ENCODE measurements around the gene ABCC1.
A peak's percentile ranks its signal among the peaks of the same experiment; 100 is the strongest.
"Not testable (repeated sequence)": the region's sequence is repeated elsewhere in the genome, so short reads cannot be mapped to it uniquely, and the experiment has no call there.

ABCC1 gene

DNA sequence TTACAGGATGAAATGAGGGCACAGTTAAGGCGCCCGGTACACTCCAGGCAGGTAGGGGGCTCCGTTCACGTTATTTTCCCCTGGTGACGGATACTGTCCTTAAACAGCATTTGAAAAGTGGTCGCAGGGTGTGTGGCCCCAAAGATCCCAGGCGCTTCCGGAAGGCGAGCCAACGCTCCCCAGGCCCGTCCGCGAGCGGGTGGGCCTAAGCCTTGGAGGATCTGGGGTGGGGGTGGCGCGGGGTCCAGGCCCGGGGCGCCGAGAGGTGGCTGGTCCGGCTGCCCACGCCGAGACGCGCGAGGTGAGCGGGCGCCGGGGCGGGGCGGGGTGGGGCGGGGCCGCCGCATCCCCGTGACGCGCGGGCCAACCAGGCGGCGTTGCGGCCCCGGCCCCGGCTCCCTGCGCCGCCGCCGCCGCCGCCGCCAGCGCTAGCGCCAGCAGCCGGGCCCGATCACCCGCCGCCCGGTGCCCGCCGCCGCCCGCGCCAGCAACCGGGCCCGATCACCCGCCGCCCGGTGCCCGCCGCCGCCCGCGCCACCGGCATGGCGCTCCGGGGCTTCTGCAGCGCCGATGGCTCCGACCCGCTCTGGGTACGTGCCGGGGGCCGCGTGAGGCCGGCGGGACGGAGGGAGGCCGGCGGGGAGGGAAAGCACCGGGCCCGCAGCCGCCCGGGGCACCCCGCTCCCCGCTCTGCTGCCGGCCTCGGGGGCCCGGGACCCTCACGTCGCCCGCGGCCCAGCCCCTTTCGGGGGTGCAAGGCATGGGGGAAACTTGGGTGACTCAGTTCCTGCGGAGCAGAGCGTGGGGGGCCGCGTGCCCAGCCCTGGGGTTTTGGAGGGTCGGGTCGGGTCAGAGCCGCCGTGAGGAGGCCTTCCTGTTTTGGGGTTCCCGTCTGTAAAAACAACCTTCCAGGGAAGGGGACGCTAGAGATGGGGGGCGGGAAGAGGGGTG lies at the start of gene ABCC1:
Gene ABCC1 (plus strand): TSS at position 407 of the 951 bp plus-strand sequence. CDS start 136 bp downstream, at position 543.
- peak; percentile 41 for DNase-seq

DNA sequence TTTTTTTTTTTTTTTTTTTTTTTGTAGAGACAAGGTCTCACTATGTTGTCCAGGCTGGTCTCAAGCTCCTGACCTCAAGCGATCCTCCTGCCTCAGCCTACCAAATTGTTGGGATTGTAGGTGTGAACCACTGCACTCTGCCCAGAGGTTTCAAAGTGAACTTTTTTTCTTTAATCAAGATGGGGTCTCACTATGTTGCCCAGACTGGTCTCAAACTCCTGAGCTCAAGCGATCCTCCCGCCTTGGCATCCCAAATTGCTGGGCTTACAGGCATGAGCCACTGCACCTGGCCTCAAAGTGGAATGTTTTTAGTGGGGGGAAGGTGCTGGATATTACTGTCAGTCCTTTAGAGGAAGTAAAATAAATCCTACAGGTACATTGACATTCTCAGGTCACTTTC lies 49.1 kb upstream of the ABCC1 start:
- DNase-seq = no peak

DNA sequence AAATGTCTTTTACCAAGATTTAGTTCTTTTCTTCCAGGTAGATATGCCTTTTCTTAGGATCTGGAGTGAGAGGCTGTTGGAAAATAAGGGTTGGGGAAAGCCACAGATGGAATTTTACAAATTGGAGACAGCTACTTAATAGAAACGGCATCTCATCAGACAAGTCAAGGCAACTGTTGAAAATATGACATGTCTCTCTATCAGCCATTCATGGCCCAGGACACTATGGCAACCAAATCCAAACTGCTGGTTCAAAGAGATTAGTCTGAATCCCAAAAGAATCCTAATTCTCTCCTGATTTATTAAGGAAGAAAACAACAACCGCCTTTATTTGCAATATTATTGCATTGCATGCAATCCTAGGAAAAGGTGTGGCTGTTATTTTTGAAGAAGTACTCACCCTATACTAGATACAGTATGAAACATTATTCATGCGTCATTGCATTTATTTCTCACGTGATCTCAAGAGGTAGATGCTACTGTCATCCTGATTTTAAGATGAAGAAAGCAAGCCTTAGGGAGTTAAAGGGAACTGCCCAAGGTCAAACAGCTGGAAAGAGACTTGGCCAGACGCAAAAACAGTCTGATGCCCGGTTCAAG lies 48.4 kb upstream of the ABCC1 start:
- DNase-seq = no peak

DNA sequence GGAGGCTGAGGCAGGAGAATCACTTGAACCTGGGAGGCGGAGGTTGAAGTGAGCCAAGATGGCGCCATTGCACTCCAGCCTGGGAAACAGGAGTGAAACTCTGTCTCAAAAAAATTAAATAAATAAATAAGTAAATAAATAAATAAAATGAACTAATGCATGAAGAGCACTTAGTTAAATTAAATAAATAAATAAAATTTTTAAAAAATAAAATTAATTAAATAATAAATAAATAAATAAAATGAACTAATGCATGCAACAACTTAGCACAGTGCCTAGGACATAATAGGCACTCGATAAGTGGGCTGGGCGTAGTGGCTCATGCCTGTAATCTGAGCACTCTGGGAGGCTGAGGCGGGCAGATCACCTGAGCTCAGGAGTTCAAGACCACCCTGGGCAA lies 45.5 kb upstream of the ABCC1 start:
- DNase-seq = no peak

DNA sequence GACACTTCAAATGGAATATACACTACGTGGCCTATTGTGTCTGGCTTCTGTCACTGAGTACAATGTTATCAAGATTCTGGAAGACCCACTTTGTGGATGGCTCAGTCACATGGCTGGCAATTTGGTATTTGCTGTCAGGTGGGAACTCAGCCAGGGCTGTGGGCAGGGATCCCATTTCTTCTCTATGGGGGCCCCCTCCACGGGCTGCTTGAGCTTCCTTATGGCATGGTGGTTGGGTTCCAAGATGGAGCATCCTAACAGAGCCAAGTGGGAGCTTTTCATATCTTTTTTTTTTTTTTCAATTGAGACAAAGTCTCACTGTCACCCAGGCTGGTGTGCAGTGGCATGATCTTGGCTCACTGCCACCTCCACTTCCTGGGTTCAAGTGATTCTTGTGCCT lies 43.0 kb upstream of the ABCC1 start:
- DNase-seq = no peak

DNA sequence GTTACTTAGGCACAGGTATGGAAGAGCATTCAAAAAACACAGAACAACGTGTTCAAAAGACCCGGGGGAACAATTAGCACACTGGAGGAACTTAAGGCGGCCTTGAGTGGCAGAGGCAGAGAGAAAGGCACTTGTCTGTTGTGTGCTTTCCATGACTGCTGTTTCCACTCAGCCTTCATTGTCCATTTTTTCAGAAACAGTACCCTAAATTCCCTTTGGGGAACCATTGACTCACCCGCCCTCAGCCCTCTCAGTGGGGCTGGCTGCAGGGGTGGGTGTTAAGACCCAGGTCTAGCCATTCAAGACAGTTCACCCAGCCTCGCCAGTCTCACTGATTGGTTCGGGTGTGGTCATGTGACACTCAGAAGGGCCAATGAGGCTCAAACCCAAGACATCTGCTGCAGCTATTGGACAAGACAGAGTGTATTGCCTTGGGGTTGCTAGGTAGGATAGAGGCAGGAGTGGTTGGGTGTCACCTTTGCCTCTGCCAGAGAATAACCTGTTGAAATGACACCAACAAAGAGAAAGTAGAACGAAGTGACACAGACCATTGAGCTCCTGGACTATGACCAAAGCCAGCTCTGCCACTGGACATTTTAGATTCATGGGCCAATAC lies 41.4 kb upstream of the ABCC1 start:
- no peak for DNase-seq

DNA sequence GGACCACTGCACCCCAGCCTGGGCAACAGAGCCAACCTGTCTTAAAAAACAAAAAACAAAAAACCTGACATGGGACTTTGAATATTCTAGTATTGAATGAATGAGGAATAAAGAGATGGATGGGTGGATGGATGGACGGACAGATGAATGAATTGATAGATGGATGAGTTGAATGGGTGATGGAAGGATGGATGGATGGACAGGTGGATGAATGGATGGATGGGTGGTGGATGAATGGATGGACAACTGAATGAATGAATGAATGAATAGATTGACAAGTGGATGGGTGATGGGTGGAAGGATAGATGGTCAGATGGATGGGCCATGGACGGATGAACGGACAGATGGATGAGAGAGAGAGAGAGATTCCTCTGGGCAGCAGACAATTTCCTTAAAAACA lies 38.2 kb upstream of the ABCC1 start:
- DNase-seq = no peak

DNA sequence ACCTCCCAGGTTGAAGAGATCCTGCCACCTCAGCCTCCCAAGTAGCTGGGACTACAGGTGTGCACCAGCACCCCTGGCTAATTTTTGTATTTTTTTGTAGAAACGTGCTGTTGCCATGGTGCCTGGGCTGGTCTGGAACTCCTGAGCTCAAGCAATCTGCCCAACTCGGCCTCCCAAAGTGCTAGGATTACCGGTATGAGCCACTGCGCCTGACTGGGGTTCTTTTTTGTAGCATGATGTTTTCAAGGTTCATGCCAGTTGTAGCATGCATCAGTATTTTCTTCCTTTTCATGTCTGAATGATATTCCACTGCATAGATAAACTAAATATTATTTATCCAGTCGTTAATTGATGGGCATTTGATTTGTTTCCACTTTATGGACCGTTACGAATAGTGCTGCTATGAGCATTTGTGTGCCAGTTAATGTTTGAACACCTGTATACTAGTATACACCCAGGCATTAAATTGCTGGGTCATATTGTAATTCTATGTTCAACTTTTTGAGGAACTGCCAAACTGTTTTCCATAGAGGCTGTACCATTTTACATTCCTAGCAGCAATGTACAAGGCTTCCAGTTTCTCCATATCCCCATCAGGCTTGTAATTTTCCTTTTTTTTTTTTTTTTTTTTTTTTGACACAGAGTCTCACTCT lies 36.2 kb upstream of the ABCC1 start:
- no peak for DNase-seq

DNA sequence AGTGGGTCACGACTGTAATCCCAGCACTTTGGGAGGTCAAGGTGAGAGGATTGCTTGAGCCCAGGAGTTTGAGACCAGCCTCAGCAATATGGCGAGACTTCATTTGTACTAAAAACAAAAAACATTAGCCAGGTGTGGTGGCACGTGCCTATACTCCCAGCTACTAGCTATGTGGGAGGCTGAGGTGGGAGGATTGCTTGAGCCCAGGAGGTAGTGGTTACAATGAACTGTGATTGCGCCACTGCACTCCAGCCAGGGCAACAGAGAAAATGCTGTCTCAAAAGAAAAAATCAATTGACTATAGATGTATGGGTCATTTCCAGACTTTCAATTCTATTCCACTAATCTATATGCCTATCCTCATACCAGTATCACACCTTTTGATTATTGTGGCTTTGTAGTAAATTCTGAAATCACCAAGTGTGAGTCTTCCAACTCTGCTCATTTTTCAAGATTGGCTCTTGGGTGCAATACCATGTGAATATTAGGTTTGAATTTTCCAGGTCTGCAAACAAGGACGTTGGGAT lies 33.8 kb upstream of the ABCC1 start:
- DNase-seq = no peak

DNA sequence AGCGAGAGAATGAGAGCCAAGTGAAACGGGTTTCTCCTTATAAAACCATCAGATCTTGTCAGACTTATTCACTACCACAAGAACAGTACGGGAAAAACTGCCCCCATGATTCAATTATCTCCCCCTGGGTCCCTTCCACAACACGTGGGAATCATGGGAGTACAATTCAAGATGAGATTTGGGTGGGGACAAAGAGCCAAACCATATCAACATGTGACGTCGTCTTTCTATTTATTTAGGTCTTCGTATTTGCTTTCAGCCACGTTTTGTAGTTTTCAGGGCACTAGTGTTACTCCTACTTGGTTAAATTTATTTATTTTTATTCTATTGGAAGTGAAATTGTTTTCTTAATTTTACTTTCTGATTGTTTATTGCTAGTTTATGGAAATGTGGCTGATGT lies 33.1 kb upstream of the ABCC1 start:
- DNase-seq = no peak

DNA sequence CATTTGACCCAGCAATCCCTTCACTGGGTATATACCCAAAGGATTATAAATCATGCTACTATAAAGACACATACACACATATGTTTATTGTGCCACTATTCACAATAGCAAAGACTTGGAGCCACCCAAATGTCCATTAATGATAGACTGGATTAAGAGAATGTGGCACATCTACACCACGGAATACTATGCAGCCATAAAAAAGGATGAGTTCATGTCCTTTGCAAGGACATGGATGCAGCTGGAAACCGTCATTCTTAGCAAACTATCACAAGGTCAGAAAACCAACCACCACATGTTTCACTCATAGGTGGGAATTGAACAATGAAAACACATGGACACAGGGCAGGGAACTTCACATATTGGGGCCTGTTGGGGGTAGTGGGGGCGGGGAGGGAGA lies 31.1 kb upstream of the ABCC1 start:
- DNase-seq = not testable (repeated sequence)

DNA sequence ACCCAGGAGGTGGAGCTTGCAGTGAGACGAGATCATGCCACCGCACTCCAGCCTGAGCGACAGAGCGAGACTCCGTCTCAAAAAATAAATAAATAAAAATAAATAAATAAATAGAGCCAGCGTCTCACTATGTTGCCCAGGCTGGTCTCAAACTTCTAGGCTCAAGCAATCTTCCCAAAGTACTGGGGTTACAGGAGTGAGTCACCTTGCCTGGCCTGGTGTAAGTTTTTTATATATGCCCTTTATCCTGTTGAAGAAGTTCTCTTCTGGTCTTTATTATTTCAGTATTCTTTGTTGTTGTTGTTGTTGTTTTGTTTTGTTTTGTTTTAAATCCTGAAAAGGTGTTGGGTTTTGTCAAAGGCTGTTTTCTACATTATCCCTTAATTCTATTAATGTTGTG lies 30.1 kb upstream of the ABCC1 start:
- DNase-seq = no peak

DNA sequence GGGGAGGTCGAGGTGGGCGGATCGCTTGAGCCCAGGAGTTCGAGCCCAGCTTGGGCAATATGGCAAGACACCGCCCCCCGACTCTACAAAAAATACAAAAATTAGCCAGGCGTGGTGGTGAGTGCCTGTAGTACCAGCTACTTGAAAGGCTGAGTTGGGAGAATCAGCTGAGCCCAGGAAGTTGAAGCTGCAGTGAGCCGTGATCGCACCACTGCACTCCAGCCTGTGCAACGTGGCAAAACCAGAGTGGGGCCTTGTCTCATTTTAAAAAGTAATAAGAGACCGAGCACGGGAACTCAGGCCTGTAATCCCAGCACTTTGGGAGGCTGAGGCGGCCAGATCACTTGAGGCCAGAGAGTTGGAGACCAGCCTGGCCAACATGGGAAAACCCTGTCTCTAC lies 24.4 kb upstream of the ABCC1 start:
- DNase-seq = no peak

DNA sequence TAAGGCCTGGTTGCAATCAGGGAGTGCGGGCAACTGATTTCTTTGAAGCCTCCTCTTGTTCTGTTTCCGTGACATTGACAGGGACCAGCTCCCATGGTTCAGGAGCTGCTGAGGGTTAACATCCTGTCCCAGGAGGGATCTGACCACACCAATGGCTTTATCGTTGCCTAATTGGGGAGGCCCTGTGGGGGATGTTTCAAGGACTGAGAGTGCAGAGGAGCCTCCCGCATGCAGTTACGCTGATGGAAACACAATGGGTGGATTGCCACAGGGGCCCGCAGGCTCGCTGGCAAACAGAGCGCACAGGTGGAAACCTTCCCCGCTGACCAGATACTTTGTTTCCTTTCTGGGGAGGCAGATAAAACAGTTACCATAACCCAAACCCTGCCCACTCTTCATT lies 23.8 kb upstream of the ABCC1 start:
- DNase-seq = no peak

DNA sequence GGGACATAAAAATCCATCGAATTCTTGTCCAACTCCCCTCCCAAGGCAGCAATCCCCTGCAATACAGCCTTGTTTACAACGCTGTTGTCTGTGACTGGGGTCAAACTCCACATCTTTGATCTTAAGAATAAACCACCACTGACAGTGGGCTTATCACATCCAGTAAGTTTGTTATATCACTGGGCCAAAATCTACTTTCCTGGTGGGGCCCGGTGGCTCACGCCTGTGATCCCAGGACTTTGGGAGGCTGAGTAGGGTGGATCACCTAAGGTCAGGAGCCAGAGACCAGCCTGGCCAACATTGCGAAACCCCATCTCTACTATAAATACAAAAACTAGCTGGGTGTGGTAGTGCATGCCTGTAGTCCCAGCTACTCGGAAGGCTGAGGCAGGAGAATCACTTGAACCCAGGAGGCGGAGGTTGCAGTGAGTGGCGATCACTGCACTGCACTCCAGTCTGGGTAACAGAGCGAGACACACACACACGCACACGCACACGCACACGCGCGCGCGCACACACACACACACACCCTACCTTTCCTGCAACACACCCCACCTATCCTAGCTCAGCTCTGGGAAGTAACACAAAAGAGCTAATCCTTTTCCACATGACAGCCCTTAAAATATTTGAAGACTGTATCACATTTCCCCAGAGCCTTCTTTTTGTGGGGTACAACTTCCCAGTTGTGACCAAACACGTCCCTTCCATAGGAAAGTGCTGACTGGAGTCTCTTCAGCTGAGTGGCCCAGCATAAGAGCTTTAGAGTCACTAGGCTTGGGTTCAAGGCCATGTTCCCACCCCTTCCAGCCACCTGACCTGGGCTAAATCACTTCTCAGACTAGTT lies 20.9 kb upstream of the ABCC1 start:
- DNase-seq = no peak

DNA sequence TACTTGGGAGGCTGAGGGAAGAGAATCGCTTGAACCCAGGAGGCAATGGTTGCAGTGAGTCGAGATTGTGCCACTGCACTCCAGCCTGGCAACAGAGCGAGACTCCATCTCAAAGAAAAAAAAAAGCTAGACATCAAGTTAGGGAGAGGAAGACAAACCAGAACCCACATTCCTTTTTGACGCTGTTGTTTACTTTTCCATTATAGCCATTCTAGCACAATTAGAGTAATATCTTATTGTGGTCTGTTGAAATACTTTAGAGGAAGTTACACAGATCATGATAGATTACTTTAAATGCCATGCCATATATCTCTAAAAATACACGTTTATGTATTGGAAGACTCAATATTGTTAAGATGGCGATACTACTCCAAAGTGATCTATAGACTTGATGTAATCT lies 16.5 kb upstream of the ABCC1 start:
- no peak for DNase-seq

DNA sequence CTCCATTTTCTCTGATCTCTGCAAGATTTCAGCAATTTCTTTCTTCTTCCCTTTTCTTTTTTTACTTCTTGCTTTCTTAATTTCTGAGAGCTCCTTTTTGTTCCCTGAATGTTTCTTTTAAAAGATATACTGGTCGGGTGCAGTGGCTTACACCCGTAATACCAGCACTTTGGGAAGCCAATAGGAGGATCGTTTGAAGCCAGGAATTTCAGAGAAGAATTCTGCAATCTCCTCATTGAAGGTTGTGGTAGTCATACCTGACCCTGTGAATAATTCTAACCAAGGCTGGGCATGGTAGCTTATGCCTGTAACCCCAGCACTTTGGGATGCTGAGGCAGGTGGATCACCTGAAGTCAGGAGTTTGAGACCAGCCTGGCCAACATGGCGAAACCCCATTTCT lies 15.6 kb upstream of the ABCC1 start:
- DNase-seq = no peak

DNA sequence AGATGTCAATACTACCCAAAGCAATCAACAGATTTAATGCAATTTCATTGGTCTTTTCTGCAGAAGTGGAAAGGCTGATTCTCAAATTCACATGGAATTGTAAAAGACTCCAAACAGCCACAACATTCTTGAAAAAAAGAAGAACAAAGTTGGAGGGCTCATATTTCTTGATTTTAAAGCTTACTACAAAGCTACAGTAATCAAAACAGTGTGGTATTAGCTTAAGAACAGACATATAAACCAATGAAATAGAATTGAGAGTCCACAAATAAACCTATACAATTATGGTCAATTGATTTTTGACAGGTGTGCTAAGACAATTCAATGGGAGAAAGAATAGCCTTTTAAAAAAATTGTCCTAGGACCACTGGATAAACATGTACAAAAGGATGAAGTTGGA lies 14.4 kb upstream of the ABCC1 start:
- no peak for DNase-seq

DNA sequence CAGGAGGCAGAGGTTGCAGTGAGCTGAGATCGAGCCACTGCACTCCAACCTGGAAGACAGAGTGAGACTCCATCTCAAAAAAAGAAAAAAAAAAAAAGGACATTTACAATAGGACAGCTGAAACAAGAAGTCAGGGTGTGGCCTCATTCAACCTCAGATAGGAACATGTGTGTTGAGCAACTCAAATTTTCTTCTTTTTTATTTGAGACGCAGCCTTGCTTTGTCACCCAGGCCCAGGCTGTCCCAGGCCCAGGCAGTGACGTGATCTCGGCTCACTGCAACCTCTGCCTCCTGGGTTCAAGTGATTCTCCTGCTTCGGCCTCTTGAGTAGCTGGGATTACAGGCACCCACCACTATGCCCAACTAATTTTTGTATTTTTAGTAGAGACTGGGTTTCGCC lies 12.6 kb upstream of the ABCC1 start:
- DNase-seq = not testable (repeated sequence)

DNA sequence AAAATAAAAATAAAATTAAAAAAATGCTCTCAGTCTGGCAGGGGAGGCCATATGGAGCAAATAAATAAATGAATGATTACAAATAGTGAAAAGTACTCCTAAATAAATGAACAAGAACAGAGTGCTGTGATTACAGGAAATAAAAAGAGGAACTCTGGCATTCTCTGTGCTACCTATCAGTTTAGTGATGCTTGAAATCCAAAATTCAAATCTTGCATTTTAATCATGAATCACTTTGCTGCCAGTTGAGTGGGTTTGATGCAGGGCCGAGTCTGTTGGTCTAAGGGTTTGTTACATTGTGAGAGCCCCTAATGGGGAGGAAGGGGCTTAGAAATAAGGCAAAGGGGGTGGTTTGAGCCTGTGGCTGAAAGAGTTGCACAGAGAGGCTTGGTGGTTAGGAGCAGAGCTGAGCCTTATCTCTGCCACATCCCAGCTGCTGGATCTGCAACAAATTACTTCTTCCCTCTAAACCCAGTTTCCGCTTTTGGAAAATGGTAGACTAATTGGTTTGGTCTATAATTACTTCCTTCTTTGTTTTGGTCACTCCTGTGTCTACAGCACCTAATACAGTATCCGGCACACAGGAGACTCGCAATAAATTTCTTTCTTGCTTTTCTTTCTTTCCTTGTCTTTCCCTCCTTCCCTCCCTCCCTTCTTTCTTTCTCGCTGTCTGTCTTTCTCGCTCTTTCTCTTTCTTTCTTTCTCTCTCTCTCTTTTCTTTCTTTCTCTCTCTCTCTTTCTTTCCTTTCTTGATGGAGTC lies 6.3 kb upstream of the ABCC1 start:
- DNase-seq = no peak

DNA sequence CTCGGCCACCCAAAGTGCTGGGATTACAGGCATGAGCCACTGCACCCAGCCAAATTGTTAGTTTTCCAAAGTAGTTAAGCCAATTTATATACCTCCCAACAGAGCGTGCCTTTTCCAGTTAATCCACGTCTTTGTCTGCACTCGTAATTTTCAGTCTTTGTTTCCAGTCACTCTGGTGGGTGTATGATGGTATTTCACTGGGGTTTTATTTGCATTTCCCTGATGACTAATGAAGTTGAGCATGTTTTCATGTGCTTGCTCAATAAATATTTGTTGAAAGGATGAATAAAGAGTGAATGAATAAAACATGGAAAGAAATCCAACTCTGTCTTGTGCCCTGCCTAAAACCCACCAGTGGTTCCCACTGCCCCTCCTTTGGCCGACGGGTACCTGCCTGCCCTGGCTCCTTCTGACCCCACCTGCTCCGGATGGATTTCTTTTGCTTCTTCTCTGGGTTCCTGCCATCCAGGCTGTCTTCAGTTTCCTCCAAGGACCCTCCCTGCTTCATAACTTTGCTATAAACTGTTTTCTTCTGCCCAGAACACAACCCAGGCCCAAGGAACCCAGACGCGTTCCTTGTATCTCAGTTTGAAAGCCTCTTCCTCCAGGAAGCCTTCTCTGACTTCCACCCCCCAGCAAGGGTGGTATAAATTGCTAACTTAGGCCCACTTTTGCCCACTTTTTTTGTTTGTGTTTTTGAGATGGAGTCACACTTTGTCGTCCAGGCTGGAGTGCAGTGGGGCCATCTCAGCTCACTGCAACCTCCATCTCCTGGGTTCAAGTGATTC lies 3.0 kb upstream of the ABCC1 start:
- no peak for DNase-seq
